ENCODE measurements around the gene FBLN7.

DNA sequence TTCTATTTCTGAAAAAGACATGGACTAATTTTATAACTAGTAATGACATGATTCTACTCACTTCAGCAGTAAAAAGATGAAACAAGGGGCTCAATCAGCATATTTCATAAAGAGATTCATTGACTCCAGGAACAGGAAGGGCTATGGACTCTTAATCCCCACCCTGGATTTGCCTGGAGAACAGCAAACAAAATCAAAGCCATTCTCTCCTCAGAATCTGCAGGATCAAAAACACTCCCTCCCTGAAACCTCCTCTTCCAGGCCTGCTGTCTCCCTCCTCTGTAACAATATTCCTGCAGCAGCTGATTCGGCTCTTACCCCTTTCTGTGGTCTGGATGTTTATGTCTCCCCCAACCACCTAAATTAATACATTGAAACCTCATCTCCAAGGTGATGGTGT, 59.7 kb downstream of the FBLN7 start:
- TF ChIP-seq CTCF (IDR thresholded peaks at IDR 0.05) (no peak), ZFX (IDR thresholded peaks at IDR 0.05; ENCODE audit: borderline replicate concordance) (no peak)

Data from 22Rv1 (cell line).